Gastroesophageal sphincter (tissue), 3 donors: ENCODE results near the gene MAB21L4.

Experiments
- POLR2AphosphoS5 ChIP-seq: sonication (generic); formaldehyde crosslinking; IDR thresholded peaks from one replicate; pipeline ENCODE4 v1.6.1; 2017; ENCODE audit warnings: antibody characterized with exemption
- TF ChIP-seq, protein P1 (sequence below), 4 experiments: fragments of 200-600 bp in 2 of 4; fragments of 450-650 bp in 2 of 4; sonication (generic) in 1 of 4; IDR thresholded peaks; one replicate each; pipeline ENCODE4 v1.5.1; 2017 to 2019; ENCODE audit warnings: antibody characterized with exemption in 4 of 4, mild to moderate bottlenecking in 2 of 4, moderate library complexity in 2 of 4

DNA sequence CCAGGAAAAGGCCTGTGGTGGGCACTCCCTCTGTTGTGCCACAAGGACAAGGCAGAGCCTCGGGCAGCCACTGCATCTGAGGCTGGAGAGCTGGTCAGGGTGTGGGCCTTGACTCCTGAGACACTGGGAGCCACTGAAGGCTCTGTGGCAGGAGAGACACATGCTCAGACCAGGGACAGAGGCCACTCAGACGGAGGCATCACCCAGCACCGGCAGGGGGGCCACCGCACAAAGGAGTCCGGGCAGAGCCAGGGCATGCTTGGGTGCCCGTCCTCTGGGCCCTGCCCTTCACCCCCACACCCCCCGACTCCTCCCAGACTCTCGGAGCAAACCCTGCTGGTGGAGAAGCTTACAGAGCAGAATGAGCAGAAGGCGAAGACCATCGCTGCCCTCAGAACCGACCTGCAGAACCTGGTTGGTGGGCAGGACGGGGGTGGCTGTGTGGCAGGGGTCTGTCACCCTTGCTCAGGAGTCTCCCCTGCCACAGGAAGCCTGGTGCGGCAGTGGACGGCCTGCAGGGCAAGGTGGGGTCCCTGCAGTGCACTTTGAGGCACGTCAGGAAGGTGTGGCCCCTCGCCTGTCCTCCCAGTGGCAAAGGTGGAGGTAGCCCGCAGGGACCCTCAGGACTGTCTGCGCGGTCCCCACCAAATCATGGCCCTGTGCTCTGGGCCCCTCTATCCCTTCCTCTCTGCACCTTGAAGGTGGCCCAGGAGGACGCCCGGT lies 36.2 kb upstream of the MAB21L4 start:
- TF ChIP-seq, protein P1, sequence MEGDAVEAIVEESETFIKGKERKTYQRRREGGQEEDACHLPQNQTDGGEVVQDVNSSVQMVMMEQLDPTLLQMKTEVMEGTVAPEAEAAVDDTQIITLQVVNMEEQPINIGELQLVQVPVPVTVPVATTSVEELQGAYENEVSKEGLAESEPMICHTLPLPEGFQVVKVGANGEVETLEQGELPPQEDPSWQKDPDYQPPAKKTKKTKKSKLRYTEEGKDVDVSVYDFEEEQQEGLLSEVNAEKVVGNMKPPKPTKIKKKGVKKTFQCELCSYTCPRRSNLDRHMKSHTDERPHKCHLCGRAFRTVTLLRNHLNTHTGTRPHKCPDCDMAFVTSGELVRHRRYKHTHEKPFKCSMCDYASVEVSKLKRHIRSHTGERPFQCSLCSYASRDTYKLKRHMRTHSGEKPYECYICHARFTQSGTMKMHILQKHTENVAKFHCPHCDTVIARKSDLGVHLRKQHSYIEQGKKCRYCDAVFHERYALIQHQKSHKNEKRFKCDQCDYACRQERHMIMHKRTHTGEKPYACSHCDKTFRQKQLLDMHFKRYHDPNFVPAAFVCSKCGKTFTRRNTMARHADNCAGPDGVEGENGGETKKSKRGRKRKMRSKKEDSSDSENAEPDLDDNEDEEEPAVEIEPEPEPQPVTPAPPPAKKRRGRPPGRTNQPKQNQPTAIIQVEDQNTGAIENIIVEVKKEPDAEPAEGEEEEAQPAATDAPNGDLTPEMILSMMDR (IDR thresholded peaks at IDR 0.05) = no peak
- TF ChIP-seq POLR2AphosphoS5 = no peak
